ENCODE measurements around the gene HMGB1. TPM values are rescaled to one million over a fixed set of nuclear protein-coding genes. Genes with fewer than 3 reads are reported as not detected.

Gene HMGB1
- total and polyA plus RNA-seq, 2 of the 4 experiments (the other 2 are of a cell fraction) = 185 to 276 TPM

DNA sequence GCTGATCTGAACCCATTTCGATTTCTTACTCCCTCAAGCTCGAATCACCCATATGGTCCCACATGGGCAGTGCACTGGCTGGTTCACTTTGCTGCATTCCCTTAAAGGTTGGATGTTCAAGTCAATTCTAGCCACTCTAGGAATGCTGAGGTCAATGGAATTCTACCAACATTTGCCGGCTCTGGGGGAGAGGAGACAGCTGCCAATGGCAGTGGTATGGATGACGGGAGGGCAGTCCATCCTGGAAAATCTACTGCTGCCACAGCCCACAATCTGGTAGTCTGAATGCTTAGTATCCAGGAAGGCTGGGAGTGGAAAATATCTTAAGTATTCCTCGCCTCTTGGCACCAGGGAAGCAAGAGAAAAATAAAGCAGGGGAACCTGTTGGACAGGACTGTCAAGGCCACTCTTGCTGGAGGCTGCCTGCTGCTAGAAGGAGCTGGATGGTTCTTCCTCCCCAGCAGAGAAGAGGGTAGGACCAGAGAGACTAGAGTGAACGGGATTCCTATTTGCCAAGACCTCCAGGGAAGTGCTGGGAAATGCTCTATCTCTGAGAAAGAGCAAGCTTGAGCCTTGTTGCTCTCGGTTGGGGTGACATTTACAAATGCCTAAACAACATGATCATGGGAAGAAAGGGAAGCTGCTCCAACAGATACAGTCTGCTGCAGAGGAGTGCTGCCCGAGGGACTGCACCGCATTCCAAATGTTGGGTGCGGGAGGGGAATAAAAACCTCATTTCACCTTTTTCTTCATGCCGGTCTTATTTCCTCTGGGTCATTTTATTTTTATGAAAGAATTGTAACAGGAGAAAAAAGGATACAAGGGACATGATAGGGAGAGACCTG is 20.7 kb upstream of the HMGB1 start (continued):
- TF ChIP-seq NFE2L2 (IDR thresholded peaks at IDR 0.05; ENCODE audit: low read depth, low read length) = no peak

DNA sequence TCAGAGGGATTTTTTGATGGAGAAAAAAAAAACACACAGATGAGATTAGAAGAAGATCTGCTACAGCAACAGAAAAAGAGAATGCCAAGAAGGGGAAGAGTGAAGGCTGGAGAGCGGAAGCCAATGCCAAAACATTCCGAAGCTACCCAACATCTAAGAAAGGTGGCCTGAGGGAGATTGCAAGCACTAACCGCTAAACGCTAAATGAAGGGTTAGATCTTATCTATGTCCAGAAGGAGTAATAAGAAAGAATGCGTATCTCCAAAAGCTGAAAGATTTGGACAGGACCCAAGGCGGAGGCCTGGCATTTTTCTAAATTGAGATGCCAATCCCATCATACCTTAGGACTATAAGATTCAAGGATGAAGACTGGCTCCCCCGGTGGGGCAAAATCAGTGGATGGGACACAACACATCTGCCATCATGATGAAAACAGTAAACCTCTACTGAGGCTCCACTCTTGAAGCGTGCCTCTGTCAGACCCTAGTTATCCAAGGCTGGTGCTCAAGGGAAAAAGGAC is 15.6 kb upstream of the HMGB1 start:
- H3K9me3 ChIP-seq (ENCODE audit: control insufficient read depth, insufficient read depth, low read length) = no peaks in the 10 kb centered on the region
- no peak overlapping the region for H2BK15ac ChIP-seq (ENCODE audit: low read depth, low read length)
- H4K91ac ChIP-seq (ENCODE audit: insufficient read depth, low read depth, low read length) = no peak overlapping the region
- H3K4me2 ChIP-seq (ENCODE audit: low read depth, low read length) = no peak overlapping the region
- ATAC-seq (ENCODE audit: low read depth) (no peak), DNase-seq (no peak)
- no peak overlapping the region for H2AK5ac ChIP-seq (ENCODE audit: low read depth, low read length)
- no peak overlapping the region for H4K5ac ChIP-seq (ENCODE audit: low read depth, low read length)
- H3K4me3 ChIP-seq (ENCODE audit: insufficient read depth, low read depth, low read length) = no peak overlapping the region
- H2BK5ac ChIP-seq (ENCODE audit: low read depth, low read length, poor library complexity, severe bottlenecking) = no peak overlapping the region
- 100% methylated on average over 2 of the region's 8 CpGs; no CpG with 5 or more reads in 1 of the 2 experiments for whole genome bisulfite sequencing, 2 experiments (ENCODE audit: extremely low coverage in 2 of 2, insufficient read length in 1 of 2)
- H3K14ac ChIP-seq (replicated peaks; ENCODE audit: low read depth, low read length) = no peak overlapping the region
- ChIA-PET POLR2A (ENCODE audit: unreplicated experiment) (no interaction called here), CTCF (no interaction called here)
- H2AK9ac ChIP-seq (replicated peaks; ENCODE audit: low read depth, low read length, poor library complexity) = no peak overlapping the region
- H4K20me1 ChIP-seq (ENCODE audit: insufficient read depth, low read length) = no peaks in the 10 kb centered on the region
- H3K79me1 ChIP-seq (ENCODE audit: low read depth in 1 of 2, low read length in 2 of 2) = no peaks in the 10 kb centered on the region
- H2BK120ac ChIP-seq (ENCODE audit: low read depth, low read length) = no peak overlapping the region
- no peak overlapping the region for H3K9ac ChIP-seq (ENCODE audit: low read depth, low read length)
- H4K8ac ChIP-seq (ENCODE audit: low read depth in 2 of 2, low read length in 2 of 2) = no peak overlapping the region
- H2AFZ ChIP-seq (replicated peaks; ENCODE audit: low read length, poor library complexity) = no peak overlapping the region
- no peak overlapping the region for H2BK20ac ChIP-seq (ENCODE audit: low read depth, low read length)
- in situ Hi-C loops (cut with MboI; ENCODE audit: low sequenced_read_pairs) (no loop called here), dilution Hi-C loops (cut with HindIII; ENCODE audit: low sequenced_read_pairs, unreplicated experiment) (no loop called here), intact Hi-C loops (cut with micrococcal nuclease) (no loop called here)
- H3K4me1 ChIP-seq (ENCODE audit: control insufficient read depth, insufficient read depth, low read length) = no peaks in the 10 kb centered on the region
- no peak overlapping the region for H3K56ac ChIP-seq (ENCODE audit: extremely low read depth, insufficient read depth, low read length)
- H3K9me1 ChIP-seq (ENCODE audit: insufficient read depth, low read length) = no peaks in the 10 kb centered on the region
- peaks cover 2% of the 10 kb centered on the region; the same call in 1 of the 2 replicates for H3K27me3 ChIP-seq (ENCODE audit: control insufficient read depth, insufficient read depth, low read length)
- no peak overlapping the region for H3K27ac ChIP-seq (ENCODE audit: insufficient read depth, low read length)
- no peak overlapping the region for H3K18ac ChIP-seq (ENCODE audit: low read depth, low read length)
- no TSS peak for BruUV-seq (replicated peaks)
- H3K4ac ChIP-seq (ENCODE audit: low read depth, low read length) = no peak overlapping the region
- no peaks in the 10 kb centered on the region for H3K36me3 ChIP-seq (ENCODE audit: control insufficient read depth, insufficient read depth, low read length)
- H3K23ac ChIP-seq (ENCODE audit: low read depth, low read length) = no peak overlapping the region
- no peak for TF ChIP-seq RFX5 (IDR thresholded peaks at IDR 0.05; ENCODE audit: low read depth, low read length)
- TF ChIP-seq RCOR1 (IDR thresholded peaks at IDR 0.05; ENCODE audit: insufficient replicate concordance, low read length) = no peak
- TF ChIP-seq CEBPB (IDR thresholded peaks at IDR 0.05; ENCODE audit: low read depth, low read length) = no peak
- TF ChIP-seq CHD1 (IDR thresholded peaks at IDR 0.05; ENCODE audit: low read depth, low read length) = no peak
- no peak for TF ChIP-seq NFE2L2 (IDR thresholded peaks at IDR 0.05; ENCODE audit: low read depth, low read length)
- TF ChIP-seq MAZ (IDR thresholded peaks at IDR 0.05; ENCODE audit: borderline replicate concordance, low read depth, low read length) = no peak
- no peak for TF ChIP-seq BHLHE40 (IDR thresholded peaks at IDR 0.05; ENCODE audit: low read depth, low read length)
- TF ChIP-seq SMC3 (IDR thresholded peaks at IDR 0.05; ENCODE audit: low read depth, low read length) = no peak
- TF ChIP-seq, protein P1, sequence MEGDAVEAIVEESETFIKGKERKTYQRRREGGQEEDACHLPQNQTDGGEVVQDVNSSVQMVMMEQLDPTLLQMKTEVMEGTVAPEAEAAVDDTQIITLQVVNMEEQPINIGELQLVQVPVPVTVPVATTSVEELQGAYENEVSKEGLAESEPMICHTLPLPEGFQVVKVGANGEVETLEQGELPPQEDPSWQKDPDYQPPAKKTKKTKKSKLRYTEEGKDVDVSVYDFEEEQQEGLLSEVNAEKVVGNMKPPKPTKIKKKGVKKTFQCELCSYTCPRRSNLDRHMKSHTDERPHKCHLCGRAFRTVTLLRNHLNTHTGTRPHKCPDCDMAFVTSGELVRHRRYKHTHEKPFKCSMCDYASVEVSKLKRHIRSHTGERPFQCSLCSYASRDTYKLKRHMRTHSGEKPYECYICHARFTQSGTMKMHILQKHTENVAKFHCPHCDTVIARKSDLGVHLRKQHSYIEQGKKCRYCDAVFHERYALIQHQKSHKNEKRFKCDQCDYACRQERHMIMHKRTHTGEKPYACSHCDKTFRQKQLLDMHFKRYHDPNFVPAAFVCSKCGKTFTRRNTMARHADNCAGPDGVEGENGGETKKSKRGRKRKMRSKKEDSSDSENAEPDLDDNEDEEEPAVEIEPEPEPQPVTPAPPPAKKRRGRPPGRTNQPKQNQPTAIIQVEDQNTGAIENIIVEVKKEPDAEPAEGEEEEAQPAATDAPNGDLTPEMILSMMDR (conservative IDR thresholded peaks at IDR 0.05; ENCODE audit: low read depth, low read length) = no peak
- no peak for TF ChIP-seq MXI1 (IDR thresholded peaks at IDR 0.05; ENCODE audit: borderline replicate concordance, low read depth, low read length)
- no peak for TF ChIP-seq RAD21 (IDR thresholded peaks at IDR 0.05; ENCODE audit: low read length)
- TF ChIP-seq POLR2A (IDR thresholded peaks at IDR 0.05; ENCODE audit: low read depth, low read length) = no peak
- TF ChIP-seq FOS (IDR thresholded peaks at IDR 0.05; ENCODE audit: low read depth, low read length) = no peak
- TF ChIP-seq, protein P2, sequence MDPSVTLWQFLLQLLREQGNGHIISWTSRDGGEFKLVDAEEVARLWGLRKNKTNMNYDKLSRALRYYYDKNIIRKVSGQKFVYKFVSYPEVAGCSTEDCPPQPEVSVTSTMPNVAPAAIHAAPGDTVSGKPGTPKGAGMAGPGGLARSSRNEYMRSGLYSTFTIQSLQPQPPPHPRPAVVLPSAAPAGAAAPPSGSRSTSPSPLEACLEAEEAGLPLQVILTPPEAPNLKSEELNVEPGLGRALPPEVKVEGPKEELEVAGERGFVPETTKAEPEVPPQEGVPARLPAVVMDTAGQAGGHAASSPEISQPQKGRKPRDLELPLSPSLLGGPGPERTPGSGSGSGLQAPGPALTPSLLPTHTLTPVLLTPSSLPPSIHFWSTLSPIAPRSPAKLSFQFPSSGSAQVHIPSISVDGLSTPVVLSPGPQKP (IDR thresholded peaks at IDR 0.05; ENCODE audit: borderline replicate concordance, low read depth, low read length) = no peak
